HL-60 (cell line): ENCODE data around the gene SNW1.

Experiments used
- DNase-seq, 2 experiments: peaks; one replicate each; pipeline ENCODE4 v3.0.0-alpha.2; 2010 to 2020; ENCODE audit warnings: low read depth in 1 of 2, low spot score in 1 of 2
- H3K27ac ChIP-seq: fragments of 250-450 bp; sonication (Bioruptor Pico); replicated peaks from 2 replicates; pipeline ENCODE4 v1.5.1; 2020; ENCODE audit warnings: mild to moderate bottlenecking, moderate library complexity
- H3K27me3 ChIP-seq: fragments of 250-450 bp; sonication (Bioruptor Pico); 2 replicates; pipeline ENCODE4 v1.5.1; 2021; ENCODE audit warnings: mild to moderate bottlenecking, moderate library complexity; ENCODE audit not compliant: insufficient read depth, poor library complexity, severe bottlenecking
- H3K4me3 ChIP-seq: replicated peaks from 2 replicates; pipeline ENCODE4 v1.5.1; 2011; ENCODE audit warnings: mild to moderate bottlenecking, control low read depth, low read length; ENCODE audit not compliant: insufficient read depth
- GABPA ChIP-seq: IDR thresholded peaks from 2 replicates; pipeline ENCODE4 v1.6.1; 2012; ENCODE audit warnings: low read depth
- POLR2AphosphoS5 ChIP-seq: IDR thresholded peaks from 2 replicates; pipeline ENCODE4 v1.6.1; 2012; ENCODE audit warnings: low read depth
- SPI1 ChIP-seq: IDR thresholded peaks from 2 replicates; pipeline ENCODE4 v1.6.1; 2012; ENCODE audit warnings: low read depth, mild to moderate bottlenecking, borderline replicate concordance
- TF ChIP-seq, protein P1 (sequence below): IDR thresholded peaks from one replicate; pipeline ENCODE4 v1.5.1; 2011; ENCODE audit warnings: low read length, control low read depth, inconsistent platforms; ENCODE audit not compliant: insufficient read depth
- TF ChIP-seq, protein P2 (sequence below): IDR thresholded peaks from 2 replicates; pipeline ENCODE4 v1.6.1; 2012; ENCODE audit warnings: low read depth; ENCODE audit not compliant: insufficient replicate concordance

Gene SNW1

DNA sequence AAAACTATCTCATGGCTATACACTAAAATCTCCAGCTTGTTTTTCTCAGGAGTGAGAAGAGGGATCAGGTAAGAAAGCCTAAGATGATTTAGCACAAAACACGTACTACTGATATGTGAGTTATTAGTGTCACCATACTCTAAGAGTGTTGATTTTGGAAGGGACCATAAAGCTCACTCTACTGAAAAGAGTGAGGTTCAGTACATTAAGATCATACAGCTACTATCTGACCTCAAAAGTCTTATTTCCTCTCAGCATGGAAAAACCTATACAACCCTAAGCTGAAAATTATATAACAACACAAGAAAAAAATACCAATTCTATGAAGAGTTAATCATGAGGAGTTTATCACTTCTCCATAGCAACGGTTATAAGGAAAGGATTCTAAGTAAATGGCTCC lies 19.5 kb downstream of the SNW1 start:
- Histone ChIP-seq H3K27me3 (no peaks in the 10 kb centered on the region), H3K27ac (no peak overlapping the region), H3K4me3 (no peak overlapping the region)
- TF ChIP-seq GABPA (no peak), POLR2AphosphoS5 (no peak), SPI1 (no peak)
- TF ChIP-seq, protein P1, sequence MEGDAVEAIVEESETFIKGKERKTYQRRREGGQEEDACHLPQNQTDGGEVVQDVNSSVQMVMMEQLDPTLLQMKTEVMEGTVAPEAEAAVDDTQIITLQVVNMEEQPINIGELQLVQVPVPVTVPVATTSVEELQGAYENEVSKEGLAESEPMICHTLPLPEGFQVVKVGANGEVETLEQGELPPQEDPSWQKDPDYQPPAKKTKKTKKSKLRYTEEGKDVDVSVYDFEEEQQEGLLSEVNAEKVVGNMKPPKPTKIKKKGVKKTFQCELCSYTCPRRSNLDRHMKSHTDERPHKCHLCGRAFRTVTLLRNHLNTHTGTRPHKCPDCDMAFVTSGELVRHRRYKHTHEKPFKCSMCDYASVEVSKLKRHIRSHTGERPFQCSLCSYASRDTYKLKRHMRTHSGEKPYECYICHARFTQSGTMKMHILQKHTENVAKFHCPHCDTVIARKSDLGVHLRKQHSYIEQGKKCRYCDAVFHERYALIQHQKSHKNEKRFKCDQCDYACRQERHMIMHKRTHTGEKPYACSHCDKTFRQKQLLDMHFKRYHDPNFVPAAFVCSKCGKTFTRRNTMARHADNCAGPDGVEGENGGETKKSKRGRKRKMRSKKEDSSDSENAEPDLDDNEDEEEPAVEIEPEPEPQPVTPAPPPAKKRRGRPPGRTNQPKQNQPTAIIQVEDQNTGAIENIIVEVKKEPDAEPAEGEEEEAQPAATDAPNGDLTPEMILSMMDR: no peak
- TF ChIP-seq, protein P2, sequence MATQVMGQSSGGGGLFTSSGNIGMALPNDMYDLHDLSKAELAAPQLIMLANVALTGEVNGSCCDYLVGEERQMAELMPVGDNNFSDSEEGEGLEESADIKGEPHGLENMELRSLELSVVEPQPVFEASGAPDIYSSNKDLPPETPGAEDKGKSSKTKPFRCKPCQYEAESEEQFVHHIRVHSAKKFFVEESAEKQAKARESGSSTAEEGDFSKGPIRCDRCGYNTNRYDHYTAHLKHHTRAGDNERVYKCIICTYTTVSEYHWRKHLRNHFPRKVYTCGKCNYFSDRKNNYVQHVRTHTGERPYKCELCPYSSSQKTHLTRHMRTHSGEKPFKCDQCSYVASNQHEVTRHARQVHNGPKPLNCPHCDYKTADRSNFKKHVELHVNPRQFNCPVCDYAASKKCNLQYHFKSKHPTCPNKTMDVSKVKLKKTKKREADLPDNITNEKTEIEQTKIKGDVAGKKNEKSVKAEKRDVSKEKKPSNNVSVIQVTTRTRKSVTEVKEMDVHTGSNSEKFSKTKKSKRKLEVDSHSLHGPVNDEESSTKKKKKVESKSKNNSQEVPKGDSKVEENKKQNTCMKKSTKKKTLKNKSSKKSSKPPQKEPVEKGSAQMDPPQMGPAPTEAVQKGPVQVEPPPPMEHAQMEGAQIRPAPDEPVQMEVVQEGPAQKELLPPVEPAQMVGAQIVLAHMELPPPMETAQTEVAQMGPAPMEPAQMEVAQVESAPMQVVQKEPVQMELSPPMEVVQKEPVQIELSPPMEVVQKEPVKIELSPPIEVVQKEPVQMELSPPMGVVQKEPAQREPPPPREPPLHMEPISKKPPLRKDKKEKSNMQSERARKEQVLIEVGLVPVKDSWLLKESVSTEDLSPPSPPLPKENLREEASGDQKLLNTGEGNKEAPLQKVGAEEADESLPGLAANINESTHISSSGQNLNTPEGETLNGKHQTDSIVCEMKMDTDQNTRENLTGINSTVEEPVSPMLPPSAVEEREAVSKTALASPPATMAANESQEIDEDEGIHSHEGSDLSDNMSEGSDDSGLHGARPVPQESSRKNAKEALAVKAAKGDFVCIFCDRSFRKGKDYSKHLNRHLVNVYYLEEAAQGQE: no peak
- DNase-seq: no peak

DNA sequence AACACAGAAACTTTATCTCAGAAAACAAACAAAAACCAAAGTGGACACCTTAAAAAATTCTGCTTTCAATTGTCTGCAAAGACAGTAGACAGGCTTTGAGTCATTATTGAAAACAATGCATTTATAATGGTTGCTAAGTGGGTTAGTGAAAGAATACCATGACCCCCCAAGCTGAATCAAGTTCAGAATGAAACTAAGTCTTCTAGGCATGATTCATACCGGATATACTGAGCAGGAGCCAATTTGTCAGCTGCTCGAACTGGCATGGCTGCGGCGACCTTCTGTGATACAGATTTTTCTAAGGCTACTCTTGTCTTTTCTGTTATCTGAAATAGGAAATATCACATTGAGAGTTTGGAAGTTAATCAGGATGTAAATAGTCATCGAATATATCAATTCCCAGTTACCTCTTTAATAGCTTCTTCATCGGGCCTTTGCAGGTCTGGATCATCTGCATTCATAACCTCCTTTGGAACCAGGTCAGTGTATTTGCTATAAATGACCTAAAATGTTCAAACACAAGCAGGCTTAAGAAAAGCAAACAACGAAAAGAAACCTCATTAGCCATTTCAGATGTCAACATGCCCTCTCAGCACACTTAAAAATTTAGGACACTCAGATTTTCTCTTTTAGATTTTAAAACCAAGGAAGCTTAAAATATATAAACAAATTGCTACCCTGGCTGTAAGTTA lies 22.3 kb downstream of the SNW1 start:
- no peak overlapping the region for H3K4me3 ChIP-seq
- DNase-seq: no peak
- no peak for TF ChIP-seq GABPA
- TF ChIP-seq POLR2AphosphoS5: no peak
- TF ChIP-seq, protein P1: no peak
- TF ChIP-seq SPI1: no peak
- no peaks in the 10 kb centered on the region for H3K27me3 ChIP-seq
- no peak overlapping the region for H3K27ac ChIP-seq

DNA sequence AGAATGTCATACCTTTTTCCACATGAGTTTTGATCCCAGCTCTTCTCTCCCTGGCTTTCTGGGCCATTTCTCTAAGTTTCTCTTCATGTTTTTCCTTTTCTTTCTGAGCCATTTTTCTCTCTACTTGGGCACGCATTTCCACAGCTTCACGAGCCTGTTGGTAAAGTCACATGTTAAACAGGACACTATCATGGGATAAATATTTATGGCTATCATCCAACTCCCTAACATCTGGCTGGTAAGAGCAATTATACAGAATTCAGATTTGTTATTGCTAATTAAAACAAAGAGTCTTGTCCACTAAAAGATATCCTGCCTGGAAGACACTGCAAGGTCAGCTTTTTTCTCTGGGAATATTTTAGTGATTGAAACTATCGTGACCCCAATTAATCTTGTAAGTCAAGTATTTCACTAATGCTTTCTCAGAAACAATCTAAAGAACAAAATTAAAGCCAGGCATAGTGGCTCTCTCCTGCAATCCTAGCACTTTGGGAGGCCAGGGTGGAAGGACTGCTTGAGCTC lies 29.9 kb downstream of the SNW1 start:
- no peaks in the 10 kb centered on the region for H3K27me3 ChIP-seq
- H3K27ac ChIP-seq: no peak overlapping the region
- DNase-seq: no peak
- H3K4me3 ChIP-seq: no peak overlapping the region
- no peak for TF ChIP-seq GABPA

DNA sequence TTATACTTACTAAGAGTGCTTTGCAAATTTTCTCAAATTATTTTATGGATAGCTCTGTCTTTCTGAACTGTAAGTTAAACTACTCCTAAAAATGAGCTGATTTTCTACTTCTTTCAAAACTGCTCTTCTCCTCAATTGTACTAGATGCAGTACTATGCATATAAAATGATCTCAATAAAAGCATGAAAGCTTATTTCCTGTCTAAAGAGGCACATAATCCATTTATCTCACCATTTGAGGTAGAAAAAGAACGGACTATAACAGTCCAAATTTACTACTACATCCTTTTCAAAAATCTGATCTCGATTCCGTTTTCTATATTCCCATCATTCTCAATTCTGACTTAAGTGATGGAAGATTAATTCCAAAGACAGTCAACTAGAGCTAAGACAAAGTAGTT lies 38.7 kb downstream of the SNW1 start:
- Histone ChIP-seq H3K27ac (no peak overlapping the region), H3K4me3 (no peak overlapping the region), H3K27me3 (no peaks in the 10 kb centered on the region)
- DNase-seq: no peak
- TF ChIP-seq, protein P2: no peak
- TF ChIP-seq POLR2AphosphoS5: no peak
- no peak for TF ChIP-seq GABPA
- TF ChIP-seq, protein P1: no peak
- TF ChIP-seq SPI1: no peak
